ENCODE results near the gene SIL1. TPM values are rescaled to one million over a fixed set of nuclear protein-coding genes. Genes with fewer than 3 reads are reported as not detected.

SIL1 gene
- total and polyA plus RNA-seq, 2 donors (not counting 3 experiments of a cell fraction or from before 2014, with no cell fraction given), result 47.6 to 67.2 TPM

GRCh38 chr5:138998521-138998920 is 199.6 kb downstream of the SIL1 start:
- H3K4me2 ChIP-seq (ENCODE audit: insufficient read depth, low read length), result no peak overlapping the region
- H3K9ac ChIP-seq (replicated peaks; ENCODE audit: extremely low read depth, insufficient read depth, low read length), result no peak overlapping the region
- BruUV-seq (replicated peaks), result no TSS peak
- H3K4me1 ChIP-seq (ENCODE audit: control insufficient read depth, extremely low read depth, insufficient read depth, low read length), result no peaks in the 10 kb centered on the region
- no peaks in the 10 kb centered on the region for H3K27me3 ChIP-seq (ENCODE audit: control insufficient read depth in 2 of 2, insufficient read depth in 2 of 2, low read length in 2 of 2)
- H3K27ac ChIP-seq (ENCODE audit: insufficient read depth, low read depth, low read length), result no peak overlapping the region
- POLR2A ChIA-PET, result interaction anchor here (0.6 kb wide), 1 partner anchor 18 kb away, joined by 3 read pairs; no protein-coding TSS in a partner anchor
- H2AFZ ChIP-seq (ENCODE audit: low read depth, low read length), result no peak overlapping the region
- no peaks in the 10 kb centered on the region for H4K20me1 ChIP-seq (replicated peaks; ENCODE audit: control insufficient read depth, extremely low read depth, insufficient read depth, low read length)
- H3K4me3 ChIP-seq (replicated peaks in 1 of 3; ENCODE audit: insufficient read depth in 1 of 3, low read depth in 1 of 3, low read length in 3 of 3), result no peak overlapping the region
- H3K9me1 ChIP-seq (replicated peaks; ENCODE audit: control insufficient read depth, extremely low read depth, insufficient read depth, low read length), result no peaks in the 10 kb centered on the region
- TF ChIP-seq EZH2 (IDR thresholded peaks at IDR 0.05; ENCODE audit: borderline replicate concordance, low read depth, low read length, severe bottlenecking) (no peak), POLR2A (IDR thresholded peaks at IDR 0.05; ENCODE audit: low read depth, low read length) (no peak), FOS (IDR thresholded peaks at IDR 0.05; ENCODE audit: borderline replicate concordance, insufficient read depth, low read length) (no peak), CTCF (IDR thresholded peaks at IDR 0.05; ENCODE audit: extremely low read depth in 1 of 2, insufficient read depth in 1 of 2, low read depth in 1 of 2, low read length in 2 of 2) (no peak), GATA2 (IDR thresholded peaks at IDR 0.05; ENCODE audit: insufficient read depth, insufficient read length, low read depth, low read length) (no peak), MAX (IDR thresholded peaks at IDR 0.05; ENCODE audit: insufficient read depth, insufficient read length) (no peak), JUN (IDR thresholded peaks at IDR 0.05; ENCODE audit: borderline replicate concordance, insufficient read depth, insufficient read length, low read depth) (no peak), POLR2AphosphoS5 (IDR thresholded peaks at IDR 0.05; ENCODE audit: insufficient read depth, low read depth, low read length) (no peak), MYC (IDR thresholded peaks at IDR 0.05; ENCODE audit: low read depth, low read length) (no peak)
- H3K9me3 ChIP-seq (replicated peaks; ENCODE audit: control insufficient read depth, insufficient read depth, low read length), result no peaks in the 10 kb centered on the region
- CTCF ChIA-PET, result interaction anchor here (1.0 kb wide), 1 partner anchor 16 kb away, joined by 3 read pairs; no protein-coding TSS in a partner anchor
- no peaks in the 10 kb centered on the region for H3K79me2 ChIP-seq (ENCODE audit: control insufficient read depth, insufficient read depth, low read length)
- no peak for FAIRE-seq
- no peak for DNase-seq (ENCODE audit: low read depth, low spot score)
- intact Hi-C loops (cut with micrococcal nuclease), result no loop called here
- H3K36me3 ChIP-seq (ENCODE audit: control insufficient read depth in 2 of 2, extremely low read depth in 1 of 2, insufficient read depth in 2 of 2, low read length in 2 of 2), result no peaks in the 10 kb centered on the region
- dilution Hi-C loops (cut with MboI; ENCODE audit: extremely low pct_ligation_motif_present, low sequenced_read_pairs), result no loop called here
